Activated B cell treated with CpG ODN at 0.5 μM for 24 hours (primary cell): ENCODE results near the gene TBKBP1. TPM values are rescaled to one million over a fixed set of nuclear protein-coding genes. Genes with fewer than 3 reads are reported as not detected.
"Not testable (repeated sequence)": the region's sequence is repeated elsewhere in the genome, so short reads cannot be mapped to it uniquely, and the experiment has no call there.

ENCODE experiments used
- ATAC-seq: fragments of 200-7000 bp; cut with Tn5 transposase; one replicate; pipeline ENCODE4 v1.10.0; 2021; ENCODE audit warnings: low read depth, mild to moderate bottlenecking, moderate library complexity
- CTCF ChIA-PET: fragments of 350-600 bp; sonication (Branson Sonifier 250); formaldehyde crosslinking; loops from one replicate; lab custom pipeline; 2021; ENCODE audit warnings: antibody characterized with exemption; lab: Charles Lee
- POLR2A ChIA-PET: fragments of 350-600 bp; sonication (Branson Sonifier 250); formaldehyde crosslinking; loops from one replicate; lab custom pipeline; 2021; ENCODE audit warnings: antibody characterized with exemption; lab: Charles Lee
- DNase-seq: peaks from one replicate; pipeline ENCODE4 v3.0.0; 2022
- H3K27ac Mint-ChIP-seq: one replicate; pipeline ENCODE4 v1.8.0; 2020; ENCODE audit warnings: mixed read lengths
- H3K27me3 Mint-ChIP-seq: one replicate; pipeline ENCODE4 v1.8.0; 2021; ENCODE audit warnings: mixed read lengths
- H3K36me3 Mint-ChIP-seq: one replicate; pipeline ENCODE4 v1.8.0; 2021; ENCODE audit warnings: low read depth, mixed read lengths
- H3K4me1 Mint-ChIP-seq: one replicate; pipeline ENCODE4 v1.8.0; 2021; ENCODE audit warnings: mixed read lengths
- H3K4me3 Mint-ChIP-seq: one replicate; pipeline ENCODE4 v1.8.0; 2020; ENCODE audit warnings: mild to moderate bottlenecking, mixed read lengths
- H3K9me3 Mint-ChIP-seq: one replicate; pipeline ENCODE4 v1.8.0; 2020; ENCODE audit warnings: mixed read lengths
- intact Hi-C: fragments of 100-400 bp; cut with micrococcal nuclease; formaldehyde crosslinking; loops from one replicate; pipeline ENCODE4 v1.15.1; 2024
- total RNA-seq: library from RNA; stranded (reverse); gene quantifications from 2 replicates; pipeline ENCODE4 v1.2.3, GENCODE V29; 2022
- TF ChIP-seq, protein P1 (sequence below): fragments of 200-600 bp; IDR thresholded peaks from one replicate; pipeline ENCODE4 v1.8.0; 2022; ENCODE audit warnings: antibody characterized with exemption, mild to moderate bottlenecking

Gene TBKBP1
- total RNA-seq, 1 donor from 2014 or later = 4.1 TPM

DNA sequence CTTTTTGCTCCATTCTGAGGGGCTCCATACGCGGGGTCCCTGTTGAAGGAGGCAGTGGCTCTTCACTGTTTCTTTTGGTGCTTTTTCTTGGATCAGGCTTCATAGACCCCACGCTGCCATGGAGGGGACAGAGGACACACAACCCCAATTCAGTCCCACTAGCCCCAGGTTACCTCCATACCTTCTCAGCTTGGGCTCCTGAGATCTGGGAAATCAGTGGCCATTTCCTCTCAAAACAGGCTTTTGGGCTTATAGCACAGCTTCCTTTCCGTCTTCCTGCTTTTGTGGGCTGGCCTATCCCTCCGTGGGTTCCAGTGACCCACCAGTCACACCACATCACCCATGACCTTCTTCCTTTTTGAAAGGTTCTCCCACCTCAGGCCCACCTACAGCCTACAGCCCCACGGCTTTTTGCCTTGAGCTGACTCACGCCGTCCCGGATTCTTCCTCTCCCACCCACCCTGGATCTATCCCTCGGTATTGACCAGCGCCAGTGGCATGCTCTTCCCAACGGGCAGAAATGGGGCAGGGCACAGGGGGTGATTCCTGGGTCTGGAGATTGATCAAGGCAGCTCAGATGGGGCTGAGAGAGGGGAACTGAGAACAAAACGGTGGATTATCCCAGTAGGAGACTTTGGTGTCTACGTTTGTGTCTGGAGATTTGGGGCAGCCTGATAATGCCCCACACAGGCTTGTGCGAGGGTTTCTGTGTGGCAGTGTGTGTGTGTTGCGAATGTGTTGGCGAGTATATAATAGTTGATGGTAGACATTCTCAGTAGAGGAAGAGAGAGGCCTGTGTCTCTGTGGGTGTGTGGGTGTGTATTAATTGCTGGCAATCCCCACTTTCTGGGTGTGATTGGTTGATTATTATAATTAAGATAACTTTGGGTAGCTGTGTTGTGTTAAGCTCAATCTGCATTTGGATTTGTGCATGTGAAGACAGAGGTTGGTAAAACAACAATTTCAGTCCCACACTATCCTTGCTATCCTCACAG lies 42.8 kb downstream of the TBKBP1 start:
- CTCF ChIA-PET = interaction anchor here (0.8 to 7.7 kb wide), 5 partner anchors 18 to 73 kb away, joined by 3 to 64 read pairs (median 3); no protein-coding TSS in a partner anchor
- ATAC-seq (no peak), DNase-seq (peak; percentile 8)
- intact Hi-C loops = no loop called here
- Mint-ChIP-seq H3K9me3 (no peaks in the 10 kb centered on the region), H3K4me3 (peak overlapping the region; percentile 32), H3K36me3 (peaks cover 2% of the 10 kb centered on the region), H3K27me3 (peaks cover 2% of the 10 kb centered on the region), H3K27ac (peak overlapping the region; percentile 81), H3K4me1 (peaks cover 62% of the 10 kb centered on the region)
- POLR2A ChIA-PET = interaction anchor here (0.5 to 3.1 kb wide), 4 partner anchors 34 to 159 kb away, joined by 3 to 15 read pairs (median 3); partner anchors contain the start of genes KPNB1 and SP2
- TF ChIP-seq, protein P1, sequence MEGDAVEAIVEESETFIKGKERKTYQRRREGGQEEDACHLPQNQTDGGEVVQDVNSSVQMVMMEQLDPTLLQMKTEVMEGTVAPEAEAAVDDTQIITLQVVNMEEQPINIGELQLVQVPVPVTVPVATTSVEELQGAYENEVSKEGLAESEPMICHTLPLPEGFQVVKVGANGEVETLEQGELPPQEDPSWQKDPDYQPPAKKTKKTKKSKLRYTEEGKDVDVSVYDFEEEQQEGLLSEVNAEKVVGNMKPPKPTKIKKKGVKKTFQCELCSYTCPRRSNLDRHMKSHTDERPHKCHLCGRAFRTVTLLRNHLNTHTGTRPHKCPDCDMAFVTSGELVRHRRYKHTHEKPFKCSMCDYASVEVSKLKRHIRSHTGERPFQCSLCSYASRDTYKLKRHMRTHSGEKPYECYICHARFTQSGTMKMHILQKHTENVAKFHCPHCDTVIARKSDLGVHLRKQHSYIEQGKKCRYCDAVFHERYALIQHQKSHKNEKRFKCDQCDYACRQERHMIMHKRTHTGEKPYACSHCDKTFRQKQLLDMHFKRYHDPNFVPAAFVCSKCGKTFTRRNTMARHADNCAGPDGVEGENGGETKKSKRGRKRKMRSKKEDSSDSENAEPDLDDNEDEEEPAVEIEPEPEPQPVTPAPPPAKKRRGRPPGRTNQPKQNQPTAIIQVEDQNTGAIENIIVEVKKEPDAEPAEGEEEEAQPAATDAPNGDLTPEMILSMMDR = no peak

DNA sequence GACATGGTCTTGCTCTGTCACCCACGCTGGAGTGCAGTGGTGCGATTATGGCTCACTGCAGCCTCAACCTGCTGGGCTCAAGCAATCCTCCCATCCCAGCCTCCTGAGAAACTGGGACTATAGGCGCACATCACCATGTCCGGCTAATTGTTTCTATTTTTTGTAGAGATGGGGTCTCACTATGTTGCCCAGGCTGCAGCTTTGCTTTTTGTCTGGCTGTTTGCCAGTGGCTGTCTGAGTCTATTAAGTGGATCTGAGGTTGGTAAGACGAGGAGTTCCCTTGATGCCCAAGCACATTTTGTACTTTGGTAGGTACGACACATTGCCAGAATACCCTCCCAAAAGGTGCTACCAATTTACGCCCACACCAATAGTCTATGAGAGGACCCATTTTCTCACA lies 44.2 kb downstream of the TBKBP1 start:
- H3K27ac Mint-ChIP-seq = no peak overlapping the region
- TF ChIP-seq, protein P1 = no peak
- H3K36me3 Mint-ChIP-seq = peaks cover 2% of the 10 kb centered on the region
- DNase-seq (no peak), ATAC-seq (no peak)
- no peaks in the 10 kb centered on the region for H3K9me3 Mint-ChIP-seq
- H3K27me3 Mint-ChIP-seq = peaks cover 2% of the 10 kb centered on the region
- peaks cover 61% of the 10 kb centered on the region for H3K4me1 Mint-ChIP-seq
- intact Hi-C loops = no loop called here
- ChIA-PET POLR2A (no interaction called here), CTCF (interaction anchor here (7.7 kb wide), 1 partner anchor 39 kb away, joined by 64 read pairs; no protein-coding TSS in a partner anchor)
- no peak overlapping the region for H3K4me3 Mint-ChIP-seq

DNA sequence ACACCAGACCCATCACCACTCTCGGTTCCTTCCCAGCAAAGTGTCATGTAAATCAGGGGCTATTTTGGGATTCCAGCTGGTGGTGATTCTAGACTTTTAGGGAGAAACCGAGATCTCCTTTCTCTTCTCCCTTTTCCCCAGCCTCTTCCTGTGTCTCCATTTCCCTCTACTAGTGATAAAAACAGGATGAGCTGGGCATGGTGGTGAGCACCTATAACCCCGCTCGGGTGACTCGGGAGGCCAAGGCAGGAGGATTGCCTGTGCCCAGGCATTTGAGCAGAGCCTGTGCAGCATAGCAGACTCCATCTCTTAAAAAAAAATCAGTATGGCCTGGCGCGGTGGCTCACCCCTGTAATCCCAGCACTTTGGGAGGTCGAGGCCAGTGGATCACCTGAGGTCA lies 45.2 kb downstream of the TBKBP1 start:
- H3K27ac Mint-ChIP-seq = no peak overlapping the region
- no peak for DNase-seq

DNA sequence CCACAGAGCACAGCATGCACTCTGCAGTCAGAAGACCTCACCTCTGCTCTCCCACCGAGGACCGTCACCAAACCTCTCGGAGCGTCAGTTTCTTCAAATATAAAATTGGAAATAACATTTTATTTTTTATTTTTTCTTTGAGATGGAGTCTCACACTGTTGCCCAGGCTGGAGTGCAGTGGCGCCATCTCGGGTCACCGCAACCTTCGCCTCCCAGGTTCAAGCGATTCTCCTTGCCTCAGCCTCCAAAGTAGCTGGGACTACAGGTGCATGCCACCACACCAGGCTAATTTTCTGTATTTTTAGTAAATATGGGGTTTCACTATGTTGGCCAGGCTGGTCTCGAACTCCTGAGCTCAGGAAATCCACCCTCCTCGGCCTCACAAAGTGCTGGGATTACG lies 46.0 kb downstream of the TBKBP1 start:
- H3K36me3 Mint-ChIP-seq, ATAC-seq, H3K27ac Mint-ChIP-seq, intact Hi-C loops, H3K9me3 Mint-ChIP-seq, H3K4me3 Mint-ChIP-seq, H3K27me3 Mint-ChIP-seq, POLR2A ChIA-PET, DNase-seq: not testable (repeated sequence)
- CTCF ChIA-PET = interaction anchor here (4.4 to 7.7 kb wide), 2 partner anchors 41 to 76 kb away, joined by 24 to 64 read pairs; no protein-coding TSS in a partner anchor
- peaks cover 49% of the 10 kb centered on the region for H3K4me1 Mint-ChIP-seq

More for the DNA sequence above, 45.2 kb downstream of the TBKBP1 start:
- TF ChIP-seq, protein P1 = no peak
- Mint-ChIP-seq H3K4me3 (no peak overlapping the region), H3K9me3 (no peaks in the 10 kb centered on the region), H3K36me3 (no peaks in the 10 kb centered on the region), H3K27me3 (no peaks in the 10 kb centered on the region), H3K4me1 (peaks cover 56% of the 10 kb centered on the region)
- no peak for ATAC-seq
- ChIA-PET CTCF (interaction anchor here (7.7 kb wide), 1 partner anchor 40 kb away, joined by 64 read pairs; no protein-coding TSS in a partner anchor), POLR2A (no interaction called here)
- intact Hi-C loops = no loop called here

DNA sequence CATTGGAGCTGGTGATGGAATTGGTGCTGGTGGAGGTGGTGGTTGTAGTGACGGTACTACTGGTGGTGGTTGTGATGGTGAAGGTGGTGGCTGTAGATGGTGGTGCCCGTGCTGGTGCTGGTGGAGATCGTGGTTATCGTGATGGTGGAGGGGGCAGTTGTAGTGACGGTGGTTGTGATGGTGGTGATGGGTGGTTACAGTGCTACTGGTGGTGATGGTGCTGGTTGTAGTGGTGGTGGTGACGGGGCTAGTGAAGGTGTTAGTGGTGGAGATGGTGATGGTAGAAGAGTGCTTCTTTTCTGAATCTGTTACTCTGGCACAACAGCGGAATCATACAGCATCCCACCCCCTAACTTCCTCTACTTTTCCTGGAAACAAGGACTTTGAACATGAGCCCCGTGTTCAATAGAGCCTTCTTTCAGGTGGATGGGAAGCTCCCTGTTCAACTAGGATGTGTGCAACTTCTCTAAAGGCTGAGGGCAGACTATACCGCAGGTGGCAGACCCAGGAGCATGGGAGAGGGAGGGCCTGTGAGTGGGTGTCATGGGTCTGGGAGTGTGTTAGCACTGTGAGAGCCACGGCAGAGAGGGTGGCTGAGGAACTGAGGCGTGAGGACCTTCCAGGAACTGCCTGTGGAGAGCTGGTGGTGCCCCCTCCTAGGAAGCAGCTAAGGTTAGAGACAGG lies 47.3 kb downstream of the TBKBP1 start:
- ATAC-seq = no peak
- H3K4me3 Mint-ChIP-seq = no peak overlapping the region
- POLR2A ChIA-PET = interaction anchor here (0.8 to 1.3 kb wide), 3 partner anchors 8 to 154 kb away, joined by 3 to 5 read pairs (median 3); partner anchors contain the start of genes SP2 and TBX21
- H3K36me3 Mint-ChIP-seq = peaks cover 1% of the 10 kb centered on the region
- intact Hi-C loops = no loop called here
- TF ChIP-seq, protein P1 = no peak
- no peak for DNase-seq
- no peaks in the 10 kb centered on the region for H3K27me3 Mint-ChIP-seq
- CTCF ChIA-PET = interaction anchor here (2.1 to 7.7 kb wide), 3 partner anchors 9 to 77 kb away, joined by 20 to 64 read pairs (median 24); partner anchors contain the start of gene TBX21
- H3K4me1 Mint-ChIP-seq = peaks cover 36% of the 10 kb centered on the region
- H3K27ac Mint-ChIP-seq = peak overlapping the region; percentile 15
- no peaks in the 10 kb centered on the region for H3K9me3 Mint-ChIP-seq
